Astrocyte (in vitro differentiated cells and primary cell): ENCODE measurements around the gene DNMT3B. TPM values are rescaled to one million over a fixed set of nuclear protein-coding genes. Genes with fewer than 3 reads are reported as not detected.

Experiments
- DNase-seq: peaks from one replicate; pipeline ENCODE4 v3.0.0-alpha.2; 2010; ENCODE audit warnings: low read depth
- FAIRE-seq: peaks from 2 replicates; lab custom pipeline; 2011; peaks lifted over from hg19 to GRCh38; lab: Jason Lieb, UNC
- H2AFZ ChIP-seq: 2 replicates; pipeline ENCODE4 v1.6.0; 2012; ENCODE audit warnings: low read depth, low read length, inconsistent platforms
- H3K27ac ChIP-seq: 2 replicates; pipeline ENCODE4 v1.5.1; 2011; ENCODE audit warnings: low read depth, low read length, inconsistent platforms
- H3K27me3 ChIP-seq: 2 replicates; pipeline ENCODE4 v1.6.0; 2011; ENCODE audit warnings: low read length, inconsistent platforms; ENCODE audit not compliant: insufficient read depth
- H3K36me3 ChIP-seq: 2 replicates; pipeline ENCODE4 v1.5.1; 2011; ENCODE audit warnings: low read length, inconsistent platforms; ENCODE audit not compliant: insufficient read depth
- H3K4me1 ChIP-seq: 2 replicates; pipeline ENCODE4 v1.5.1; 2011; ENCODE audit warnings: low read length, inconsistent platforms; ENCODE audit not compliant: insufficient read depth
- H3K4me2 ChIP-seq: 2 replicates; pipeline ENCODE4 v1.6.0; 2012; ENCODE audit warnings: low read length, inconsistent platforms
- H3K4me3 ChIP-seq: 2 replicates; pipeline ENCODE4 v1.5.1; 2011; ENCODE audit warnings: low read depth, mild to moderate bottlenecking, low read length, inconsistent platforms; ENCODE audit not compliant: insufficient read depth
- H3K79me2 ChIP-seq: 2 replicates; pipeline ENCODE4 v1.6.0; 2012; ENCODE audit warnings: mild to moderate bottlenecking, low read length, inconsistent platforms; ENCODE audit not compliant: insufficient read depth
- H3K9ac ChIP-seq: 2 replicates; pipeline ENCODE4 v1.6.0; 2012; ENCODE audit warnings: mild to moderate bottlenecking, low read length, inconsistent platforms
- H3K9me3 ChIP-seq: 2 replicates; pipeline ENCODE4 v1.5.1; 2012; ENCODE audit warnings: low read depth, mild to moderate bottlenecking, low read length, inconsistent platforms; ENCODE audit not compliant: insufficient read depth
- H4K20me1 ChIP-seq: 2 replicates; pipeline ENCODE4 v1.6.0; 2012; ENCODE audit warnings: low read length, inconsistent platforms; ENCODE audit not compliant: insufficient read depth
- H3K27ac Mint-ChIP-seq: one replicate; pipeline ENCODE4 v1.8.0; 2021; ENCODE audit warnings: mild to moderate bottlenecking, mixed read lengths; ENCODE audit not compliant: unreplicated experiment
- H3K27me3 Mint-ChIP-seq: one replicate; pipeline ENCODE4 v1.8.0; 2021; ENCODE audit warnings: low read depth, mixed read lengths; ENCODE audit not compliant: unreplicated experiment
- H3K36me3 Mint-ChIP-seq: one replicate; pipeline ENCODE4 v1.8.0; 2021; ENCODE audit warnings: low read depth, mixed read lengths; ENCODE audit not compliant: unreplicated experiment
- H3K4me1 Mint-ChIP-seq: one replicate; pipeline ENCODE4 v1.8.0; 2021; ENCODE audit warnings: low read depth, mixed read lengths; ENCODE audit not compliant: unreplicated experiment
- H3K4me3 Mint-ChIP-seq: one replicate; pipeline ENCODE4 v1.8.0; 2021; ENCODE audit warnings: mild to moderate bottlenecking, moderate library complexity, mixed read lengths; ENCODE audit not compliant: unreplicated experiment
- H3K9me3 Mint-ChIP-seq: one replicate; pipeline ENCODE4 v1.8.0; 2021; ENCODE audit warnings: mild to moderate bottlenecking, mixed read lengths; ENCODE audit not compliant: unreplicated experiment
- EZH2 ChIP-seq: IDR thresholded peaks from 2 replicates; pipeline ENCODE4 v1.6.1; 2012; ENCODE audit warnings: mild to moderate bottlenecking, low read length, inconsistent platforms; ENCODE audit not compliant: insufficient read depth
- total RNA-seq: library from RNA; stranded (reverse); gene quantifications from 2 replicates; pipeline ENCODE4 v1.2.1, GENCODE V29; 2021
- TF ChIP-seq, protein P1 (sequence below): IDR thresholded peaks from 2 replicates; pipeline ENCODE4 v1.5.1; 2011; ENCODE audit warnings: low read depth, mild to moderate bottlenecking, inconsistent platforms, low read length, moderate library complexity; ENCODE audit not compliant: insufficient read depth

The DNMT3B gene
- total RNA-seq, 1 donor from 2014 or later = 5.0 TPM

DNA sequence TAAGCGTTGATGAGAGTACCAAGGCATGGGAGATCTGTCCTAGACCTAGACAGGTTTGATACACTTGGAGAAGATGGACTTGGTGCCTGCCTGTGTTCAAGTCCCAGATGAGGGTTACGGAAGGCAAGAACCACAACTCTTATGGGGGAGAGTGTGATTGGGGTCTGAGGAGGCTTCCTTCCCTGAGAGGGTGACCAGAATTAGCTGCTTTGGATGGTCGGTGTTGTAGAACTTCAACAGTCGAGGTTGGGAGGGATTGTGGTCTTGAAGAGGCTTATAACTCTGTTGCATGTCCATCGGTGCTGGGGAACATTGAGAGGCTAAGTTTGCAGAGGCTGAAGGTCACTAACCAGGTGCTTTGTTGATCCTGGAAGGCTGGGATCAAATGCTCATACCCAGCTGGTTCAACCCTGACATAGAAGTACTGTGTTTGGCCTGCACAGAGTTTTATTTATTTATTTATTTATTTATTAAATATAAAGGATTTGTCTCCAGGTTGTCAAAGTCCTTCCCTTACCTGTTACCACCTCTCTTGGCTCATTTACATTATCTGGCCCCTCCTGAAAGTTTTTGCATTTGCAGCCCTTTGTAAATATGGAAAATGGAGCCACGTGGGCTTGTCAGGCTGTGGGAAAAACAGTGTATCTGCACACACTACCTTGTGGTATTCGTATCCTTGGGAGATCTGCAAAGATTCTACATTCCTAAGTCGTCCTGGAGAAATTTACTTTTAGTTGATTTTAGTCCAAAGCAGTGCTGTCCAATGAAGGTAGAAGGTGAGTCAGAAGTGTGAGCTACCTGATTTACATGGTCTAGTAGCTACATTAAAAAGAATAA is 80.7 kb downstream of the DNMT3B start:
- peaks cover 86% of the 10 kb centered on the region for H3K79me2 ChIP-seq
- H3K4me2 ChIP-seq = no peak overlapping the region
- H3K4me3 Mint-ChIP-seq = no peak overlapping the region
- no peak for DNase-seq
- no peak overlapping the region for H3K27ac Mint-ChIP-seq
- H3K36me3 Mint-ChIP-seq = peaks cover 20% of the 10 kb centered on the region
- no peak overlapping the region for H2AFZ ChIP-seq
- no peaks in the 10 kb centered on the region for H3K9me3 ChIP-seq
- H3K27me3 Mint-ChIP-seq = no peaks in the 10 kb centered on the region
- H3K9ac ChIP-seq = no peak overlapping the region
- peaks cover 93% of the 10 kb centered on the region for H4K20me1 ChIP-seq
- peaks cover 63% of the 10 kb centered on the region for H3K36me3 ChIP-seq
- H3K27ac ChIP-seq = no peak overlapping the region
- no peaks in the 10 kb centered on the region for H3K9me3 Mint-ChIP-seq
- no peaks in the 10 kb centered on the region for H3K27me3 ChIP-seq
- no peak overlapping the region for H3K4me3 ChIP-seq
- TF ChIP-seq, protein P1, sequence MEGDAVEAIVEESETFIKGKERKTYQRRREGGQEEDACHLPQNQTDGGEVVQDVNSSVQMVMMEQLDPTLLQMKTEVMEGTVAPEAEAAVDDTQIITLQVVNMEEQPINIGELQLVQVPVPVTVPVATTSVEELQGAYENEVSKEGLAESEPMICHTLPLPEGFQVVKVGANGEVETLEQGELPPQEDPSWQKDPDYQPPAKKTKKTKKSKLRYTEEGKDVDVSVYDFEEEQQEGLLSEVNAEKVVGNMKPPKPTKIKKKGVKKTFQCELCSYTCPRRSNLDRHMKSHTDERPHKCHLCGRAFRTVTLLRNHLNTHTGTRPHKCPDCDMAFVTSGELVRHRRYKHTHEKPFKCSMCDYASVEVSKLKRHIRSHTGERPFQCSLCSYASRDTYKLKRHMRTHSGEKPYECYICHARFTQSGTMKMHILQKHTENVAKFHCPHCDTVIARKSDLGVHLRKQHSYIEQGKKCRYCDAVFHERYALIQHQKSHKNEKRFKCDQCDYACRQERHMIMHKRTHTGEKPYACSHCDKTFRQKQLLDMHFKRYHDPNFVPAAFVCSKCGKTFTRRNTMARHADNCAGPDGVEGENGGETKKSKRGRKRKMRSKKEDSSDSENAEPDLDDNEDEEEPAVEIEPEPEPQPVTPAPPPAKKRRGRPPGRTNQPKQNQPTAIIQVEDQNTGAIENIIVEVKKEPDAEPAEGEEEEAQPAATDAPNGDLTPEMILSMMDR = no peak
- TF ChIP-seq EZH2 = no peak
- H3K4me1 ChIP-seq = no peaks in the 10 kb centered on the region
- no peak for FAIRE-seq
- peaks cover 7% of the 10 kb centered on the region for H3K4me1 Mint-ChIP-seq

GRCh38 chr20:32845786-32846185 is 83.6 kb downstream of the DNMT3B start:
- no peak for DNase-seq
- H3K4me1 ChIP-seq = no peaks in the 10 kb centered on the region
- TF ChIP-seq EZH2 = no peak
- TF ChIP-seq, protein P1 = no peak
- H3K27ac ChIP-seq = no peak overlapping the region
- peaks cover 54% of the 10 kb centered on the region for H3K36me3 ChIP-seq
- H3K27me3 ChIP-seq = no peaks in the 10 kb centered on the region
- H2AFZ ChIP-seq = no peak overlapping the region
- no peak for FAIRE-seq
- peaks cover 83% of the 10 kb centered on the region for H4K20me1 ChIP-seq
- H3K36me3 Mint-ChIP-seq = peaks cover 17% of the 10 kb centered on the region
- H3K4me1 Mint-ChIP-seq = peaks cover 7% of the 10 kb centered on the region
- no peak overlapping the region for H3K9ac ChIP-seq
- H3K4me3 Mint-ChIP-seq = no peak overlapping the region
- no peak overlapping the region for H3K4me3 ChIP-seq
- H3K79me2 ChIP-seq = peaks cover 63% of the 10 kb centered on the region
- H3K4me2 ChIP-seq = no peak overlapping the region
- no peaks in the 10 kb centered on the region for H3K9me3 ChIP-seq
- no peaks in the 10 kb centered on the region for H3K27me3 Mint-ChIP-seq
- no peak overlapping the region for H3K27ac Mint-ChIP-seq
- no peaks in the 10 kb centered on the region for H3K9me3 Mint-ChIP-seq

DNA sequence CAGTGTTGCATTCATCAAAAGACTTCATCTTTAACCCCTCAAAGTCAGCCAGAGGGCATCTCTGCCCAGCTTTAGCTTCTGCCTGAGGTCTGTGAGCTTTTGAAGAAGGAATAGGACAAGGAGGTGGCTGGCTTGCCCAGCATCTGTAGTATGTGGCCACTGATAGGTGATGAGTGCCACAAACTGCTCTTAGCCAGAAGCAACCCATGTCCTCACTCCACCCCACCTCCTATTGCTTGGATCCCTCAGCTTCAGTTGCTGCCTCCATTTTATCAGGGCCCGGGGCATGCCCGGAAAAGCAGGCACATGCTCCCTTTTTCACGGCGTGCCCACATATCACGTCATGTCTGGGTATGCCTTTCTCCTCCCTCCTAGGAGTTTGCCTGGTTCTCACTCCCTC is 84.7 kb downstream of the DNMT3B start:
- Histone ChIP-seq H3K36me3 (peaks cover 56% of the 10 kb centered on the region), H3K27me3 (no peaks in the 10 kb centered on the region), H4K20me1 (peaks cover 86% of the 10 kb centered on the region), H3K79me2 (peaks cover 63% of the 10 kb centered on the region), H3K27ac (no peak overlapping the region), H3K4me2 (no peak overlapping the region), H2AFZ (no peak overlapping the region), H3K4me3 (no peak overlapping the region), H3K4me1 (no peaks in the 10 kb centered on the region), H3K9me3 (no peaks in the 10 kb centered on the region), H3K9ac (no peak overlapping the region)
- DNase-seq (no peak), FAIRE-seq (no peak)
- Mint-ChIP-seq H3K4me3 (no peak overlapping the region), H3K27me3 (no peaks in the 10 kb centered on the region), H3K27ac (no peak overlapping the region), H3K4me1 (peaks cover 7% of the 10 kb centered on the region), H3K36me3 (peaks cover 14% of the 10 kb centered on the region), H3K9me3 (no peaks in the 10 kb centered on the region)
- TF ChIP-seq, protein P1 = no peak
- no peak for TF ChIP-seq EZH2
